ENCODE results near the gene CUTA.

Gene CUTA

GRCh38 chr6:33451606-33452005, 33.7 kb upstream of the CUTA start:
- no peak overlapping the region for H3K9ac ChIP-seq (ENCODE audit: low read depth, low read length)
- no peak overlapping the region for H3K4me3 ChIP-seq (ENCODE audit: low read length)
- peaks cover 18% of the 10 kb centered on the region for H3K36me3 ChIP-seq (ENCODE audit: insufficient read depth, low read length)
- no peaks in the 10 kb centered on the region for H3K27me3 ChIP-seq (ENCODE audit: control insufficient read depth, insufficient read depth, low read length)
- no peaks in the 10 kb centered on the region for H3K4me1 ChIP-seq (ENCODE audit: control insufficient read depth, insufficient read depth, low read length)
- H3K9me3 ChIP-seq (replicated peaks; ENCODE audit: low read length) = no peaks in the 10 kb centered on the region
- no peak overlapping the region for H3K4me2 ChIP-seq (ENCODE audit: low read length)

GRCh38 chr6:33450434-33450833, 32.5 kb upstream of the CUTA start:
- no peak overlapping the region for H3K4me3 ChIP-seq (ENCODE audit: low read length)
- H3K9me3 ChIP-seq (replicated peaks; ENCODE audit: low read length) = no peaks in the 10 kb centered on the region
- H3K9ac ChIP-seq (ENCODE audit: low read depth, low read length) = no peak overlapping the region
- H3K4me1 ChIP-seq (ENCODE audit: control insufficient read depth, insufficient read depth, low read length) = no peaks in the 10 kb centered on the region
- no peak overlapping the region for H3K4me2 ChIP-seq (ENCODE audit: low read length)
- H3K27me3 ChIP-seq (ENCODE audit: control insufficient read depth, insufficient read depth, low read length) = no peaks in the 10 kb centered on the region
- peaks cover 10% of the 10 kb centered on the region for H3K36me3 ChIP-seq (ENCODE audit: insufficient read depth, low read length)

DNA sequence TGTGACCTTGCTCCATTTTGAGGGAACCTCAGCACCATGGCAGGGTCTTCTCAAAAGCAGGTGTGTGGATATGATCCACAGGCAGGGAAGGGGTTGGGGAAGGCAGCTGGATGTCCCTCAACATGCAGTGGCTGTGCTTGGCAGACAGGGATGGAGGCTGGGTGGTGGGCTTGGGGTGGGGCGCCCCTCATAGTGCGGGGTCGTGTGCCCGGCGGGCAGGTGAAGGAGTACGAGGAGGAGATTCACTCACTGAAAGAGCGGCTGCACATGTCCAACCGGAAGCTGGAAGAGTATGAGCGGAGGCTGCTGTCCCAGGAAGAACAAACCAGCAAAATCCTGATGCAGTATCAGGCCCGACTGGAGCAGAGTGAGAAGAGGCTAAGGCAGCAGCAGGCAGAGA, 28.4 kb upstream of the CUTA start:
- Histone ChIP-seq H3K4me3 (ENCODE audit: low read length) (no peak overlapping the region), H3K4me2 (ENCODE audit: low read length) (no peak overlapping the region), H3K36me3 (ENCODE audit: insufficient read depth, low read length) (peaks cover 24% of the 10 kb centered on the region), H3K27me3 (ENCODE audit: control insufficient read depth, insufficient read depth, low read length) (no peaks in the 10 kb centered on the region), H3K4me1 (ENCODE audit: control insufficient read depth, insufficient read depth, low read length) (no peaks in the 10 kb centered on the region), H3K9ac (ENCODE audit: low read depth, low read length) (no peak overlapping the region), H3K9me3 (replicated peaks; ENCODE audit: low read length) (no peaks in the 10 kb centered on the region)

GRCh38 chr6:33445119-33445603, 27.3 kb upstream of the CUTA start:
- Histone ChIP-seq H3K36me3 (ENCODE audit: insufficient read depth, low read length) (peaks cover 25% of the 10 kb centered on the region), H3K4me3 (ENCODE audit: low read length) (no peak overlapping the region), H3K4me2 (ENCODE audit: low read length) (no peak overlapping the region), H3K27me3 (ENCODE audit: control insufficient read depth, insufficient read depth, low read length) (no peaks in the 10 kb centered on the region), H3K4me1 (ENCODE audit: control insufficient read depth, insufficient read depth, low read length) (no peaks in the 10 kb centered on the region), H3K9me3 (replicated peaks; ENCODE audit: low read length) (no peaks in the 10 kb centered on the region), H3K9ac (ENCODE audit: low read depth, low read length) (no peak overlapping the region)

GRCh38 chr6:33443619-33444504, 26.0 kb upstream of the CUTA start:
- no peaks in the 10 kb centered on the region for H3K9me3 ChIP-seq (replicated peaks; ENCODE audit: low read length)
- H3K27me3 ChIP-seq (ENCODE audit: control insufficient read depth, insufficient read depth, low read length) = no peaks in the 10 kb centered on the region
- H3K4me1 ChIP-seq (ENCODE audit: control insufficient read depth, insufficient read depth, low read length) = no peaks in the 10 kb centered on the region
- H3K4me3 ChIP-seq (ENCODE audit: low read length) = no peak overlapping the region
- H3K36me3 ChIP-seq (ENCODE audit: insufficient read depth, low read length) = peaks cover 25% of the 10 kb centered on the region
- no peak overlapping the region for H3K9ac ChIP-seq (ENCODE audit: low read depth, low read length)
- no peak overlapping the region for H3K4me2 ChIP-seq (ENCODE audit: low read length)

DNA sequence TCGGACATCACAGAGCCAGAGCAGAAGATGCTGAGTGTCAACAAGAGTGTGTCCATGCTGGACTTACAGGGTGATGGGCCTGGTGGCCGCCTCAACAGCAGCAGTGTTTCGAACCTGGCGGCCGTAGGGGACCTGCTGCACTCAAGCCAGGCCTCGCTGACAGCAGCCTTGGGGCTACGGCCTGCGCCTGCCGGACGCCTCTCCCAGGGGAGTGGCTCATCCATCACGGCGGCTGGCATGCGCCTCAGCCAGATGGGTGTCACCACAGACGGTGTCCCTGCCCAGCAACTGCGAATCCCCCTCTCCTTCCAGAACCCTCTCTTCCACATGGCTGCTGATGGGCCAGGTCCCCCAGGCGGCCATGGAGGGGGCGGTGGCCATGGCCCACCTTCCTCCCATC, 25.1 kb upstream of the CUTA start:
- H3K4me1 ChIP-seq (ENCODE audit: control insufficient read depth, insufficient read depth, low read length) = no peaks in the 10 kb centered on the region
- H3K4me3 ChIP-seq (ENCODE audit: low read length) = no peak overlapping the region
- no peaks in the 10 kb centered on the region for H3K9me3 ChIP-seq (replicated peaks; ENCODE audit: low read length)
- no peak overlapping the region for H3K4me2 ChIP-seq (ENCODE audit: low read length)
- H3K36me3 ChIP-seq (ENCODE audit: insufficient read depth, low read length) = peaks cover 30% of the 10 kb centered on the region
- no peak overlapping the region for H3K9ac ChIP-seq (ENCODE audit: low read depth, low read length)
- no peaks in the 10 kb centered on the region for H3K27me3 ChIP-seq (ENCODE audit: control insufficient read depth, insufficient read depth, low read length)

DNA sequence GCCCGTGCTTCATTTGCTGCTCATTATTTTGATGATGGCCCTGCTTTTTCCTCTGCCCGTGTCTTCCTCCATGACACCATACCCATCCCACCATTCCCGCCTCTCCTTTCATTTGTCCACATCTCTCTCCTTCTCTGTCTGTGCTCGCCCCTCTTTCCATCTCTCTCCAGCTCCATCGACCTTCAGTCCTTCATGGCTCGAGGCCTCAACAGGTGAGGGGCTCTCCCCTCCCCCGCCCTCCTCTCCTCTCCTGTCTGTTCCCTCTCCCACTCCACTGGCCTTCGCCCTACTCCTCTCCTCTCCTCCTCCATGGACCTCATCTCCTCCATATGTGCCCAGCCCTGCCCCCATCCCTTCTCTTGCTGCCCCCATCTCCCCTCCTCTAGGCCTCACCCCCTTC, 24.4 kb upstream of the CUTA start:
- Histone ChIP-seq H3K4me2 (ENCODE audit: low read length) (no peak overlapping the region), H3K9ac (ENCODE audit: low read depth, low read length) (no peak overlapping the region), H3K4me1 (ENCODE audit: control insufficient read depth, insufficient read depth, low read length) (no peaks in the 10 kb centered on the region), H3K36me3 (ENCODE audit: insufficient read depth, low read length) (peaks cover 28% of the 10 kb centered on the region), H3K4me3 (ENCODE audit: low read length) (no peak overlapping the region), H3K9me3 (replicated peaks; ENCODE audit: low read length) (no peaks in the 10 kb centered on the region), H3K27me3 (ENCODE audit: control insufficient read depth, insufficient read depth, low read length) (no peaks in the 10 kb centered on the region)

DNA sequence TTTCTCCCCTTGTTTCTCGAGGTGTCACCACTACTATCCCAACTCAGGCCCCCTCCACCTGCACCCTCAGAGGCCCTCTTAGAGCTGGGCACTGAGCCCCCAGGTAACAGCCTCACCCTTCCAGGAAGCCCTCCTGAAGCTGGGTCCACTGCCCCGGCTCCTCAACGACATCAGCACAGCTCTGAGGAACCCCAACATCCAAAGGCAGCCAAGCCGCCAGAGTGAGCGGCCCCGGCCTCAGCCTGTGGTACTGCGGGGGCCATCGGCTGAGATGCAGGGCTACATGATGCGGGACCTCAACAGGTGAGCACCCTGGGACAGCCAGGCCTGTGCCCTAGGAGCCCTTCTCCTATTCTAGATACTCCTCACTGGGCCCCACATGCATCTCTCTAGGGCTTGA, 23.6 kb upstream of the CUTA start:
- no peaks in the 10 kb centered on the region for H3K9me3 ChIP-seq (replicated peaks; ENCODE audit: low read length)

GRCh38 chr6:33440649-33441309, 22.9 kb upstream of the CUTA start:
- H3K9me3 ChIP-seq (replicated peaks; ENCODE audit: low read length) = no peaks in the 10 kb centered on the region
- H3K27me3 ChIP-seq (ENCODE audit: control insufficient read depth, insufficient read depth, low read length) = no peaks in the 10 kb centered on the region
- no peaks in the 10 kb centered on the region for H3K4me1 ChIP-seq (ENCODE audit: control insufficient read depth, insufficient read depth, low read length)
- no peak overlapping the region for H3K9ac ChIP-seq (ENCODE audit: low read depth, low read length)
- H3K36me3 ChIP-seq (ENCODE audit: insufficient read depth, low read length) = peaks cover 35% of the 10 kb centered on the region
- no peak overlapping the region for H3K4me2 ChIP-seq (ENCODE audit: low read length)
- no peak overlapping the region for H3K4me3 ChIP-seq (ENCODE audit: low read length)

More for the DNA sequence above, 23.6 kb upstream of the CUTA start:
- no peak overlapping the region for H3K4me3 ChIP-seq (ENCODE audit: low read length)
- no peak overlapping the region for H3K9ac ChIP-seq (ENCODE audit: low read depth, low read length)
- no peak overlapping the region for H3K4me2 ChIP-seq (ENCODE audit: low read length)
- H3K27me3 ChIP-seq (ENCODE audit: control insufficient read depth, insufficient read depth, low read length) = no peaks in the 10 kb centered on the region
- H3K4me1 ChIP-seq (ENCODE audit: control insufficient read depth, insufficient read depth, low read length) = no peaks in the 10 kb centered on the region
- H3K36me3 ChIP-seq (ENCODE audit: insufficient read depth, low read length) = peaks cover 32% of the 10 kb centered on the region

- Histone ChIP-seq H3K4me1 (ENCODE audit: control insufficient read depth, insufficient read depth, low read length) (no peaks in the 10 kb centered on the region), H3K4me2 (ENCODE audit: low read length) (no peak overlapping the region), H3K4me3 (ENCODE audit: low read length) (no peak overlapping the region), H3K9ac (ENCODE audit: low read depth, low read length) (no peak overlapping the region), H3K36me3 (ENCODE audit: insufficient read depth, low read length) (peaks cover 41% of the 10 kb centered on the region), H3K27me3 (ENCODE audit: control insufficient read depth, insufficient read depth, low read length) (no peaks in the 10 kb centered on the region), H3K9me3 (replicated peaks; ENCODE audit: low read length) (no peaks in the 10 kb centered on the region)
Measured at GRCh38 chr6:33439956-33440648, 22.2 kb upstream of the CUTA start.

GRCh38 chr6:33438978-33439594, 21.2 kb upstream of the CUTA start:
- peaks cover 37% of the 10 kb centered on the region for H3K36me3 ChIP-seq (ENCODE audit: insufficient read depth, low read length)

More at GRCh38 chr6:33438978-33439594, 21.2 kb upstream of the CUTA start:
- Histone ChIP-seq H3K4me2 (ENCODE audit: low read length) (no peak overlapping the region), H3K4me3 (ENCODE audit: low read length) (no peak overlapping the region), H3K9me3 (replicated peaks; ENCODE audit: low read length) (no peaks in the 10 kb centered on the region), H3K4me1 (ENCODE audit: control insufficient read depth, insufficient read depth, low read length) (no peaks in the 10 kb centered on the region), H3K27me3 (ENCODE audit: control insufficient read depth, insufficient read depth, low read length) (no peaks in the 10 kb centered on the region), H3K9ac (ENCODE audit: low read depth, low read length) (no peak overlapping the region)

All from skeletal muscle satellite cell (primary cell).